SJSA1 (cell line): Measurements from ENCODE around the gene CFL1. TPM values are rescaled to one million over a fixed set of nuclear protein-coding genes. Genes with fewer than 3 reads are reported as not detected.

ENCODE experiments used
- DNase-seq, 2 experiments: peaks; one replicate each; pipeline ENCODE4 v3.0.0-alpha.2; 2015 to 2020; ENCODE audit warnings: low spot score in 2 of 2, low read depth in 1 of 2
- H3K27ac ChIP-seq: fragments of 250-450 bp; sonication (Bioruptor Pico); 2 replicates; pipeline ENCODE4 v1.5.1; 2020; ENCODE audit warnings: mild to moderate bottlenecking, moderate library complexity
- H3K27me3 ChIP-seq: fragments of 250-450 bp; sonication (Bioruptor Pico); replicated peaks from 2 replicates; pipeline ENCODE4 v1.5.1; 2020; ENCODE audit warnings: mild to moderate bottlenecking, moderate library complexity
- H3K36me3 ChIP-seq: fragments of 250-450 bp; sonication (Bioruptor Pico); 2 replicates; pipeline ENCODE4 v1.5.1; 2020; ENCODE audit warnings: mild to moderate bottlenecking
- H3K4me1 ChIP-seq: fragments of 250-450 bp; sonication (Bioruptor Pico); replicated peaks from 2 replicates; pipeline ENCODE4 v1.6.1; 2021; ENCODE audit warnings: mild to moderate bottlenecking
- H3K4me3 ChIP-seq: fragments of 250-450 bp; sonication (Bioruptor Pico); 2 replicates; pipeline ENCODE4 v1.5.1; 2020; ENCODE audit warnings: mild to moderate bottlenecking
- H3K9me3 ChIP-seq: fragments of 250-450 bp; sonication (Bioruptor Pico); replicated peaks from 2 replicates; pipeline ENCODE4 v1.5.1; 2020; ENCODE audit warnings: mild to moderate bottlenecking
- total RNA-seq: library from RNA; depleted of rRNA; stranded (reverse); fragments of >200 nt; shearing (Covaris generic); gene quantifications from 2 replicates; pipeline ENCODE4 v1.2.3, GENCODE V29; 2014; rRNA removed

The CFL1 gene
- total RNA-seq, result 4,273 and 4,722 TPM in 2 replicates

- Histone ChIP-seq H3K4me1 (peaks cover 33% of the 10 kb centered on the region), H3K27ac (peak within 1 kb of the TSS; percentile 75), H3K36me3 (peaks cover 76% of the 10 kb centered on the region)
These were observed at the start of gene CFL1 for GRCh38 chr11:65857853-65858680. CFL1 (minus strand) TSS chr11:65858180; CDS start chr11:65858099, 81 bp downstream.

GRCh38 chr11:65906602-65907001 is 48.6 kb upstream of the CFL1 start:
- Histone ChIP-seq H3K27me3 (no peaks in the 10 kb centered on the region), H3K27ac (no peak overlapping the region), H3K4me1 (peaks cover 69% of the 10 kb centered on the region), H3K36me3 (no peaks in the 10 kb centered on the region), H3K9me3 (no peaks in the 10 kb centered on the region), H3K4me3 (no peak overlapping the region)
- no peak for DNase-seq

More at GRCh38 chr11:65857853-65858680, at the start of gene CFL1:
- H3K4me3 ChIP-seq, result peak within 1 kb of the TSS; percentile 93
- peaks cover 3% of the 10 kb centered on the region for H3K9me3 ChIP-seq
- DNase-seq, result peak; percentile 100
- no peaks in the 10 kb centered on the region for H3K27me3 ChIP-seq

GRCh38 chr11:65903715-65904114 is 45.7 kb upstream of the CFL1 start:
- H3K27me3 ChIP-seq, result no peaks in the 10 kb centered on the region
- H3K27ac ChIP-seq, result peak overlapping the region; percentile 90
- no peaks in the 10 kb centered on the region for H3K9me3 ChIP-seq
- peaks cover 53% of the 10 kb centered on the region for H3K4me1 ChIP-seq
- peaks cover 15% of the 10 kb centered on the region for H3K36me3 ChIP-seq
- DNase-seq, result no peak
- H3K4me3 ChIP-seq, result no peak overlapping the region; the same call in 1 of the 2 replicates

- Histone ChIP-seq H3K36me3 (peaks cover 21% of the 10 kb centered on the region), H3K4me1 (peaks cover 58% of the 10 kb centered on the region), H3K27ac (peak overlapping the region; percentile 90), H3K27me3 (no peaks in the 10 kb centered on the region), H3K4me3 (peak overlapping the region; percentile 3; the same call in 1 of the 2 replicates), H3K9me3 (no peaks in the 10 kb centered on the region)
- peak; percentile 99 to 100 for DNase-seq
These were observed 45.1 kb upstream of the CFL1 start for GRCh38 chr11:65903068-65903481.

GRCh38 chr11:65900899-65901180 is 42.9 kb upstream of the CFL1 start:
- Histone ChIP-seq H3K27ac (peak overlapping the region; percentile 55), H3K27me3 (no peaks in the 10 kb centered on the region), H3K4me3 (peak overlapping the region; percentile 91), H3K9me3 (no peaks in the 10 kb centered on the region), H3K4me1 (peaks cover 69% of the 10 kb centered on the region), H3K36me3 (peaks cover 42% of the 10 kb centered on the region)
- no peak for DNase-seq

- DNase-seq, result peak; percentile 100
- H3K27ac ChIP-seq, result peak within 1 kb of the TSS; percentile 93
- peak within 1 kb of the TSS; percentile 91 for H3K4me3 ChIP-seq
- peaks cover 48% of the 10 kb centered on the region for H3K36me3 ChIP-seq
- H3K27me3 ChIP-seq, result no peaks in the 10 kb centered on the region
- H3K4me1 ChIP-seq, result peaks cover 74% of the 10 kb centered on the region
- no peaks in the 10 kb centered on the region for H3K9me3 ChIP-seq
These were observed 42.3 kb upstream of the CFL1 start, which contains the start of gene FOSL1 for GRCh38 chr11:65900125-65900898. FOSL1 (minus strand) TSS chr11:65900388; CDS start chr11:65900339, 49 bp downstream.

GRCh38 chr11:65899356-65900124 is 41.6 kb upstream of the CFL1 start:
- Histone ChIP-seq H3K9me3 (no peaks in the 10 kb centered on the region), H3K27ac (peak overlapping the region; percentile 93), H3K4me3 (peak overlapping the region; percentile 91), H3K4me1 (peaks cover 74% of the 10 kb centered on the region), H3K36me3 (peaks cover 55% of the 10 kb centered on the region), H3K27me3 (no peaks in the 10 kb centered on the region)
- DNase-seq, result peak; percentile 96

- peaks cover 72% of the 10 kb centered on the region for H3K4me1 ChIP-seq
- no peak for DNase-seq
These were observed 40.8 kb upstream of the CFL1 start for GRCh38 chr11:65898656-65899355.

GRCh38 chr11:65897020-65897471 is 39.1 kb upstream of the CFL1 start:
- no peak overlapping the region for H3K27ac ChIP-seq
- DNase-seq, result no peak
- H3K36me3 ChIP-seq, result peaks cover 79% of the 10 kb centered on the region
- H3K4me3 ChIP-seq, result peak overlapping the region; percentile 6; the same call in 1 of the 2 replicates
- H3K4me1 ChIP-seq, result peaks cover 66% of the 10 kb centered on the region
- no peaks in the 10 kb centered on the region for H3K27me3 ChIP-seq
- no peaks in the 10 kb centered on the region for H3K9me3 ChIP-seq

More at GRCh38 chr11:65898656-65899355, 40.8 kb upstream of the CFL1 start:
- Histone ChIP-seq H3K27ac (peak overlapping the region; percentile 93), H3K36me3 (peaks cover 63% of the 10 kb centered on the region), H3K9me3 (no peaks in the 10 kb centered on the region), H3K4me3 (peak overlapping the region; percentile 91), H3K27me3 (no peaks in the 10 kb centered on the region)

GRCh38 chr11:65896034-65896999 is 38.3 kb upstream of the CFL1 start:
- DNase-seq, result peak in 1 of 2 experiments; percentile 59
- no peaks in the 10 kb centered on the region for H3K9me3 ChIP-seq
- H3K4me1 ChIP-seq, result peaks cover 66% of the 10 kb centered on the region
- H3K27me3 ChIP-seq, result no peaks in the 10 kb centered on the region
- no peak overlapping the region for H3K4me3 ChIP-seq
- H3K27ac ChIP-seq, result no peak overlapping the region
- H3K36me3 ChIP-seq, result peaks cover 86% of the 10 kb centered on the region

GRCh38 chr11:65895482-65895981 is 37.6 kb upstream of the CFL1 start:
- Histone ChIP-seq H3K27ac (no peak overlapping the region), H3K4me1 (peaks cover 66% of the 10 kb centered on the region), H3K36me3 (peaks cover 94% of the 10 kb centered on the region), H3K9me3 (0 out of 2 replicates have a peak, but pooled peaks cover 2% of the 10 kb centered on the region), H3K27me3 (no peaks in the 10 kb centered on the region), H3K4me3 (no peak overlapping the region)
- no peak for DNase-seq
